H1 (cell line): ENCODE measurements around the gene DAPK3. TPM values are rescaled to one million over a fixed set of nuclear protein-coding genes. Genes with fewer than 3 reads are reported as not detected.

Experiments used
- CTCF ChIA-PET: fragments of 300-600 bp; sonication (Branson Sonifier 250); formaldehyde crosslinking; loops from one replicate; lab custom pipeline; 2021; ENCODE audit not compliant: partially characterized antibody; lab: Charles Lee
- POLR2A ChIA-PET: fragments of 300-600 bp; sonication (Branson Sonifier 250); formaldehyde crosslinking; loops from one replicate; lab custom pipeline; 2021; ENCODE audit warnings: inconsistent platforms; ENCODE audit not compliant: partially characterized antibody; lab: Charles Lee
- DNase-seq, 2 experiments: peaks; one replicate each; pipeline versions ENCODE4 v3.0.0 to v3.0.0-alpha.2; 2010 to 2022; ENCODE audit warnings: low spot score in 2 of 2, low read depth in 1 of 2, mixed read lengths in 1 of 2
- FAIRE-seq: peaks from 2 replicates; lab custom pipeline; 2011; peaks lifted over from hg19 to GRCh38; lab: Jason Lieb, UNC
- H2AFZ ChIP-seq: 2 replicates; pipeline ENCODE4 v1.8.1; 2012; ENCODE audit warnings: low read length, inconsistent platforms
- H2AK5ac ChIP-seq: 2 replicates; pipeline ENCODE4 v1.6.1; 2013; ENCODE audit warnings: low read depth, low read length
- H2BK120ac ChIP-seq: replicated peaks from 2 replicates; pipeline ENCODE3; 2013; ENCODE audit warnings: low read depth, low read length, inconsistent platforms
- H2BK12ac ChIP-seq: 2 replicates; pipeline ENCODE4 v1.6.1; 2013; ENCODE audit warnings: low read depth, low read length
- H2BK15ac ChIP-seq: 2 replicates; pipeline ENCODE4 v1.6.1; 2013; ENCODE audit warnings: low read length
- H2BK20ac ChIP-seq: 2 replicates; pipeline ENCODE4 v1.6.1; 2013; ENCODE audit warnings: low read length
- H2BK5ac ChIP-seq: 2 replicates; pipeline ENCODE4 v1.6.1; 2013; ENCODE audit warnings: low read depth, low read length
- H3K14ac ChIP-seq: 2 replicates; pipeline ENCODE4 v1.6.1; 2013; ENCODE audit warnings: inconsistent platforms; ENCODE audit not compliant: insufficient read length
- H3K18ac ChIP-seq: 2 replicates; pipeline ENCODE4 v1.6.1; 2013; ENCODE audit warnings: low read length; ENCODE audit errors: extremely low read depth
- H3K23ac ChIP-seq: 2 replicates; pipeline ENCODE4 v1.6.1; 2013; ENCODE audit warnings: inconsistent platforms; ENCODE audit not compliant: insufficient read length
- H3K23me2 ChIP-seq: 2 replicates; pipeline ENCODE4 v1.6.1; 2013; ENCODE audit warnings: low read depth, low read length
- H3K27ac ChIP-seq: 2 replicates; pipeline ENCODE4 v1.6.1; 2011; ENCODE audit warnings: low read depth, low read length, inconsistent platforms
- H3K27me3 ChIP-seq, 4 experiments: replicated peaks in 1 of 4; 1 replicate in 1 of 4; 2 replicates in 3 of 4; pipeline versions ENCODE4 v1.6.1 to v1.8.1; 2011 to 2013; ENCODE audit warnings: low read length in 3 of 4, mild to moderate bottlenecking in 3 of 4, inconsistent platforms in 2 of 4, mixed read lengths in 2 of 4, moderate library complexity in 1 of 4; ENCODE audit not compliant: control insufficient read depth in 3 of 4, insufficient read depth in 3 of 4; ENCODE audit errors: extremely low read depth in 1 of 4
- H3K36me3 ChIP-seq, 4 experiments: 2 replicates each; pipeline versions ENCODE4 v1.6.1 to v1.8.1; 2011 to 2013; ENCODE audit warnings: mild to moderate bottlenecking in 4 of 4, low read length in 3 of 4, moderate library complexity in 2 of 4, control low read depth in 1 of 4, inconsistent platforms in 1 of 4; ENCODE audit not compliant: insufficient read depth in 4 of 4, control insufficient read depth in 2 of 4
- H3K4ac ChIP-seq: replicated peaks from 2 replicates; pipeline ENCODE3; 2013; ENCODE audit warnings: low read length, low read depth, mixed read lengths, inconsistent platforms; ENCODE audit not compliant: insufficient read length
- H3K4me1 ChIP-seq, 4 experiments: replicated peaks in 1 of 4; 1 replicate in 1 of 4; 2 replicates in 3 of 4; pipeline versions ENCODE4 v1.6.1 to v1.8.1; 2011 to 2013; ENCODE audit warnings: low read length in 3 of 4, inconsistent platforms in 2 of 4, mixed read lengths in 1 of 4; ENCODE audit not compliant: insufficient read depth in 4 of 4, control insufficient read depth in 3 of 4
- H3K4me2 ChIP-seq, 2 experiments: 2 replicates each; pipeline versions ENCODE4 v1.6.1 to v1.8.1; 2011 to 2013; ENCODE audit warnings: low read depth in 2 of 2, low read length in 2 of 2, control low read depth in 1 of 2, inconsistent platforms in 1 of 2, mild to moderate bottlenecking in 1 of 2; ENCODE audit not compliant: insufficient read depth in 1 of 2
- H3K4me3 ChIP-seq, 4 experiments: fragments of 200-600, 300-600 bp in 1 of 4; sonication (generic), shearing (Covaris generic), sonication (Bioruptor Twin) in 1 of 4; 2 replicates each; pipeline versions ENCODE4 v1.5.1 to v1.8.1; 2011 to 2016; ENCODE audit warnings: low read length in 4 of 4, low read depth in 3 of 4, control low read depth in 2 of 4, inconsistent platforms in 2 of 4, mild to moderate bottlenecking in 2 of 4, mixed read lengths in 1 of 4, moderate library complexity in 1 of 4; ENCODE audit not compliant: insufficient read depth in 2 of 4; ENCODE audit errors: extremely low read depth in 1 of 4
- H3K56ac ChIP-seq: replicated peaks from 2 replicates; pipeline ENCODE3; 2013; ENCODE audit warnings: low read depth, mild to moderate bottlenecking, mixed read lengths, low read length, inconsistent platforms; ENCODE audit not compliant: insufficient read length
- H3K79me1 ChIP-seq: 2 replicates; pipeline ENCODE4 v1.6.1; 2013; ENCODE audit warnings: low read depth, low read length, control low read depth
- H3K79me2 ChIP-seq, 2 experiments: 2 replicates each; pipeline versions ENCODE4 v1.6.1 to v1.8.1; 2012 to 2013; ENCODE audit warnings: low read length in 2 of 2, mild to moderate bottlenecking in 2 of 2, inconsistent platforms in 1 of 2; ENCODE audit not compliant: insufficient read depth in 2 of 2, control insufficient read depth in 1 of 2
- H3K9ac ChIP-seq, 4 experiments: replicated peaks in 1 of 4; 1 replicate in 1 of 4; 2 replicates in 3 of 4; pipeline versions ENCODE4 v1.6.1 to v1.8.1; 2011 to 2013; ENCODE audit warnings: low read depth in 3 of 4, low read length in 3 of 4, control low read depth in 2 of 4, mild to moderate bottlenecking in 2 of 4, moderate library complexity in 2 of 4, inconsistent platforms in 1 of 4; ENCODE audit errors: extremely low read depth in 1 of 4
- H3K9me3 ChIP-seq, 2 experiments: 2 replicates each; pipeline versions ENCODE4 v1.6.1 to v1.8.1; 2012 to 2013; ENCODE audit warnings: mild to moderate bottlenecking in 2 of 2, moderate library complexity in 2 of 2, control low read depth in 1 of 2, inconsistent platforms in 1 of 2, low read depth in 1 of 2, low read length in 1 of 2, mixed read lengths in 1 of 2; ENCODE audit not compliant: insufficient read depth in 2 of 2
- H4K20me1 ChIP-seq, 2 experiments: replicated peaks in 1 of 2; 2 replicates each; pipeline versions ENCODE3 to v1.8.1; 2011 to 2013; ENCODE audit warnings: inconsistent platforms in 2 of 2, low read length in 2 of 2, mild to moderate bottlenecking in 1 of 2; ENCODE audit not compliant: insufficient read depth in 2 of 2, control insufficient read depth in 1 of 2
- H4K5ac ChIP-seq: 2 replicates; pipeline ENCODE4 v1.6.1; 2013; ENCODE audit warnings: low read length, low read depth, mixed read lengths, inconsistent platforms; ENCODE audit not compliant: insufficient read length
- H4K8ac ChIP-seq: 2 replicates; pipeline ENCODE4 v1.8.0; 2013; ENCODE audit warnings: mild to moderate bottlenecking, moderate library complexity, low read length, inconsistent platforms; ENCODE audit not compliant: insufficient read depth; ENCODE audit errors: extremely low read depth
- H4K91ac ChIP-seq: replicated peaks from 2 replicates; pipeline ENCODE3; 2013; ENCODE audit warnings: low read length, mixed read lengths, inconsistent platforms; ENCODE audit not compliant: insufficient read length
- WGBS, 2 experiments: shearing (Covaris generic) in 1 of 2; methylation state at CpG; one replicate each; pipeline versions ENCODE4 v1.1.6 to v1.1.7; 2013 to 2015; ENCODE audit warnings: low lambda C conversion rate in 2 of 2, mixed read lengths in 2 of 2, inconsistent platforms in 1 of 2, low coverage in 1 of 2, missing lambda C conversion rate in 1 of 2; ENCODE audit not compliant: insufficient replicate concordance in 2 of 2, insufficient coverage in 1 of 2, insufficient read length in 1 of 2; ENCODE audit errors: extremely low coverage in 1 of 2, missing lambda C conversion rate in 1 of 2; 5-methylcytosine and 5-hydroxymethylcytosine counted together
- polyA plus RNA-seq, 7 experiments: library from polyadenylated mRNA; depleted of rRNA in 3 of 7; stranded (reverse) in 5 of 7; unstranded in 2 of 7; fragments of >200 nt in 5 of 7; fragments of 200-250 nt in 2 of 7; gene quantifications; 1 replicate in 5 of 7; 2 replicates in 1 of 7; 4 replicates in 1 of 7; pipeline versions ENCODE4 v1.2.1 to v1.2.3, GENCODE V29; 2011 to 2013; ENCODE audit warnings: missing spikeins in 2 of 7, mixed read lengths in 2 of 7
- total RNA-seq: library from RNA; stranded (reverse); fragmentation: NEBNext Ultra II Directional; extraction: Animal tissue kit (Norgen Biotek cat#: 25700); gene quantifications from 2 replicates; pipeline ENCODE4 v1.2.1, GENCODE V29; 2021

Gene DAPK3
- total and polyA plus RNA-seq, 2 of the 8 experiments (the other 6 are each of a cell fraction or from before 2014, with no cell fraction given) = 53.2 to 78.1 TPM

- Histone ChIP-seq H2BK5ac (no peak overlapping the region), H3K56ac (no peak overlapping the region), H3K18ac (no peak overlapping the region), H3K79me1 (peaks cover 22% of the 10 kb centered on the region), H3K14ac (no peak overlapping the region), H2BK20ac (no peak overlapping the region), H3K36me3 (peaks cover 0 to 26% (median 7%) of the 10 kb centered on the region in 4 experiments; a peak in 5 of 8 replicates), H3K4me2 (no peak overlapping the region), H3K79me2 (peaks cover 17 to 71% of the 10 kb centered on the region in 2 experiments), H2BK12ac (no peak overlapping the region), H4K5ac (no peak overlapping the region), H3K4ac (no peak overlapping the region), H2AFZ (no peak overlapping the region), H4K20me1 (peaks cover 33 to 43% of the 10 kb centered on the region in 2 experiments), H3K4me3 (no peak overlapping the region), H3K23me2 (peaks cover 5% of the 10 kb centered on the region), H2AK5ac (no peak overlapping the region), H3K9me3 (no peaks in the 10 kb centered on the region), H4K8ac (peak overlapping the region; percentile 20; the same call in 1 of the 2 replicates), H2BK15ac (no peak overlapping the region), H3K27ac (no peak overlapping the region), H4K91ac (no peak overlapping the region), H3K9ac (no peak overlapping the region), H3K4me1 (peaks cover 3 to 12% (median 5%) of the 10 kb centered on the region in 4 experiments; a peak in 6 of 7 replicates), H3K27me3 (no peaks in the 10 kb centered on the region), H3K23ac (no peak overlapping the region), H2BK120ac (no peak overlapping the region)
- DNase-seq (no peak), FAIRE-seq (no peak)
- ChIA-PET POLR2A (interaction anchor here (1.4 to 2.4 kb wide), 3 partner anchors 24 to 37 kb away, joined by 4 to 12 read pairs (median 4); partner anchors contain the start of gene EEF2), CTCF (no interaction called here)
- WGBS, 2 experiments = 95% methylated on average over 26 of the region's 27 CpGs; no CpG with 5 or more reads in 1 of the 2 experiments
These were observed 41.4 kb upstream of the DAPK3 start for GRCh38 chr19:4012092-4012974.
